Inflammatory macrophage treated with lipopolysaccharide for 4 hours (primary cell): ENCODE measurements around the gene ZC3H18.

Source experiments
- DNase-seq: peaks from one replicate; pipeline ENCODE4 v3.0.0-alpha.2; 2020

Gene ZC3H18

DNA sequence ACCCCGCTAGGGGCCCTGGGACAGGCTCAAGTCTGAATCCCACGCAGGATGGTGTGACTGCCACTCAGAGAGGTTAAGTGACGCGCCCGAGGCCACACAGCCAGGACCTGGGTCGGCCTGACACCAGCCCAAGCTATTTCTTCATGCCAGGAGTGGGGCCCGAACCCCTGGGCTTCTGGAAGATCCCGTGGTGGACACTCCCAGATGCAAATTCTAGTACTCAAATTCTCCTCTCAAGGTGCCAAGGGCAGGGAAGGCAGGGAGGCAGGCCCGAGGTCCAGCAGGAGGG lies 73.4 kb downstream of the ZC3H18 start:
- DNase-seq, result no peak

DNA sequence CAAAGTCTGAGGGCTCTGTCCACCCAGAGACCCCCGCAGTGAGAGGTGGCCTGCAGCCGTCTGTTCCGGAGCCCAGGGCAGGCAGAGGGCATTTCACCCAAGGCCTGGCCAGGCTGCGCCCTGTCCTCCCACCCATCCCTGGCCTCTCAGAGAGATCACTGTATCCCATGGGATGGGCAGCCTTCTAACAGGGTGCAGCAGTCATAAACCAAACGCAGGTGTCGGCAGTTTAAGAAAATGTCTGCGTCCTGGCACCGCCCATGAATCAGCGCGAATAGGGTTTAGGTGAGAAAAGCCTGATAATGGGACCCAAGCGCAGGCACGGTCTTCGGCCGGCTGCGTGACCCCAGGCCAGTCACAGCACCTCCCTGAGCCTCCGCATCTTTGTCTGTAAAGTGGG lies 75.3 kb downstream of the ZC3H18 start:
- no peak for DNase-seq

DNA sequence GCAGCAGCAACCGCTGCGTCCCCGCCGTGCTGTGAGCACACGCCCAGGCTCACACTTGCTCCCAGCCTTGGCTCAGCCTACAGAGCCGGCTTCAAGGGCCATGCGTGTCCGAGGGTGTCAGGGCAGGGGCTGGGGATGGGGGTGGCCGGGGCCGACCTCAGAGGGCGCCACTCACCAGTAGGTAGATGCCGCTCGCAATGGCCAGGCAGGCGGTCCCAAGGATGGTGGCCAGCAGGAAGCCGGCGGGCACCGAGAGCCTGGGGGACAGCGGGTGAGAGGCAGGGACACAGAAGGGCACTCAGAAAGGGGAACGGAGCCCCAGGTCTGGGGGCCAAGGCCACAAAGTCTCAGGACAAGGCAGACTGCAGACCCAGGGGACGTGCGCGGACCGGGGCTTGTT lies 75.7 kb downstream of the ZC3H18 start:
- DNase-seq, result no peak

DNA sequence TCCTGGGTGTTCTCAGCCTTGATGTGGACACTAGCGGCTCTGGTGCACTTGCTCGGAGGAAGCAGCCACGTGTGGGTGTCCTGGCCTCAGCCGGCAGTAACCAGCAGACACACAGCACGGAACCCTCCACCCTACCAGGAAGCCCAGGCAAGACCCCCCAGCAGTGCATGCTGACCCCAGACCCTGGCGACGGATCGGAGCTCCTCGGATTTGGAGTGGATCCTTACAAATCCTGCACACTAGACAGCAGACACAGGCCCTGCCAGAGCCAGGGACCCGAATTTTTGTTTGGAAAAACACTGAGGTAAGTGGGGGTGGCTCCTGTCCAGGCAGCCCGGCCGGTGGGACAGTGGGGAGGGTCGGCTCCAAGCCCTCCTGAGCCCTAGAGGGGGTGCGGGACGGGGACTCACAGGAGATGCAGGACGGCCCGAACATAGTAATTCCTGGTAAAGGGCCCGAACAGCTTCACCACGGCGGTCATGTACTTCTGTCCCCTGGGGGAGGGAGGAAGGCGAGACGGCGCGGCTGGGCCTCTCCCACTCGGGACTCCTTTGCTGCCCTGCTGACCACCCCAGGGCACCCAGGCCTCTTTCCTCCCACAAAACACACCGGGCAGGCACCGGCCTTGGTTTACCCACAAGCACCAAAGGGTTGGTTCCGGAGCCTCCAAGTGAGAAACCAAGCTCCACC lies 76.3 kb downstream of the ZC3H18 start:
- DNase-seq, result no peak

DNA sequence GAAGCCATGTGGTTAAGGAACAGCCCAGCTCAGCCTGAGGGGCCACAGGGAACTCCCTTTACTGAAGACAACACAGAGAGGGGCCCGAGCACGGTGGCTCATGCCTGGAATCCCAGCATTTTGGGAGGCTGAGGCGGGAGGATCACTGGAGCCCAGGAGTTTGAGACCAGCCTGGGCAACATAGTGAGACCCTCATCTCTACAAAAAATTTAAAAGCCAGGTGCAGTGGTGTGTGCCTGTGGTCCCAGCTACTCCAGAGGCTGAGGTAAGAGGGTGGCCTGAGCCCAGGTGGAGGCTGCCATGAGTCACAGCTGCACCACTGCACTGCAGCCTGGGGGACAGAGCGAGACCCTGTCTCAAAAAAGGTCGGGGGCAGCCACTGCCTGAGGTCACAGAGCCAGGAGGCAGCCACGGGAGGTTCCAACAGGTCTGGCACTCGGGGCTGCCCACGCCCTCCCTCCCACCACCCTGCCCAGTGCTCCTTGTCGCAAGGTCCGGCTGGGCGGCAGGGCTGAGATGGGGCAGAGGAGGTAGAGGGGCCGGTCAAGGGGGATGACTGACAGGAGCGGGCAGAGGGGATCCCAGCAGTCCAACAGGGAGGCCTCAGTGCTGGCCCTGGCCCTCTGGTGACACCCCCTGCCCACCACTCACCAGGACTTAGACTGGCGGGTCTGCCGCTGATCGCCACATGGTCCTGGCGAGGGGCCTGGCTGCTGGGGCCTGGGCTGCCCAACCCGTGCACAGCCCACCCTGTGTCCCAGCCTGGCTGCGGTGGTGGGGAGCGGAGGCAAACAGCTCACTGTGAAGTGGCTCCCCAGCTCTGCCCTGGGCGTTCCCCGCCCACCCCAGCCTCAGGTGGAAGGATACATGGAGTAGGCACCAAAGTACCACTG lies 77.2 kb downstream of the ZC3H18 start:
- no peak for DNase-seq

DNA sequence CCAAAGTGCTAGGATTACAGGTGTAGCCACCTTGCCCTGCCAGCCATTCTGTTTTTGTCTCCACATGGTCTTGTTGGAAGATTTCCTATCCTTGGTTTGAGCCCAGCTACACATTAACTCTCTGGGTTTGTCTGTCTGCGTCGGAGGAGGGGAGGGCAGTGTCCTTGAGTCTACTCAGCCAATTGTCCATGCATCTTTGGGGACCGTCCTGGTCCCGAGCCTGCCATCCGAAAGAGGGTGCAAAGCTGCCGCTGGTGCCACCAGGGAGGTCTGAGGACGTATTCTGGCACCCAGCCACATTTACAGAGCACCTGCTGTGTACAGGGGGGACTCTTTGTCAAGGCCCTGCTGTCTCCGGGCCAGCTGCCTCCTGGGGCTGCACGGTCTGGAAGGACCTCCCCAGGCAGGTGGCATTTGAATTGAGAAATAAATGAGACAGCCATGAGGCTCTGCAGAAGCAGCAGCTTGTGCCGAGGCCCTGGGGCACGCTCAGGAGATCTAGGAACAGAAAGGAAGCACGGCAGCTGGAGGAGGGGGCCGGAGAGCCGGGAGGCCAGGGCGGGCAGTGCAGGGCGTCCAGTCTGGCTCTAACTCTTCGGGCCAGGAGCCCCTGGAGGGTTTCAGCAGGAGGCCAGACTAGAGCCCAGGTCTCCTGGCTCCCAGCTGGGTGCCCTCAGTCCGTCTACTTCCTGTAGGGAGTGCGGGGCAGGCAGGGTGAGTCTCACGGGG lies 79.2 kb downstream of the ZC3H18 start:
- DNase-seq, result no peak

DNA sequence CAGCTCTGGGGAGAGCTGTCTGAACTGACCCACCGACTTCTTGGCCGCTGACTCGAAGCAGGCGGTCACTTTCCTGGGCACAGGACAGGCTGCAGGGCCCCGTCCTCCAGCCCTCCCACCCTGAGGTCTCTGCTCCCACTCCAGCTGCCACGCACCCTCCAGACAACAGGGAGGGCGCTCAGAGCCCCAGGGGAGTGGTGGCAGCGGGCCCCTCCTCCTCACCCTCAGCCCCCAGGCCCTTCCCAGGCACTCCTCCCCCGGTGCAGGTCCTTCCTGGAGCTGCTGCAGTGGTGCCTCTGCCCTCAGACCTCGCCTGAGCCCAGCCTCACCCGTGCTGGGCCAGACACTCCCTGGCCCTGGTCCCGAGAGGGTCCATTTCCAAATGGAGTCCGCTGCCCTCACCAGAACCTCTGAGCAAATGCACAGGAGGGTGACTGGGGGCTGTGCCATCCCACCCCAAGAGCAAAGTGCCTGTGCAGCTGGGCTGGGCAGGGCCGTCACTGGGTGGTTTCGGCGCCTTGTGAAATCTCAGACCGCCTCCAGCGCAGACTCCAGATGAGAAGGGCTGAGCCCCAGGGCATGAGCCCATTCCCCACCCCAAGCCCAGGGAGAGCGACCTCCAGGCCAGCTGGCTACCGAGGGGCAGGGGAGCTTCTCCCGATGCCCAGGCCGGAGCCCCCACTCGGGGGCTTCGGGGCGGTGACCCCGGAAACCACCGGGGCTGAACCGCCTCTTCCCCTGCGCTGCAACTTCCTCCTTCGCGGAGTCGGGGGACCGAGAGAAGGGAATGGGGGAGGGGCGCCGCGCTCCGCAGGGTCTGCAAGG lies 79.9 kb downstream of the ZC3H18 start:
- DNase-seq, result peak; percentile 69

DNA sequence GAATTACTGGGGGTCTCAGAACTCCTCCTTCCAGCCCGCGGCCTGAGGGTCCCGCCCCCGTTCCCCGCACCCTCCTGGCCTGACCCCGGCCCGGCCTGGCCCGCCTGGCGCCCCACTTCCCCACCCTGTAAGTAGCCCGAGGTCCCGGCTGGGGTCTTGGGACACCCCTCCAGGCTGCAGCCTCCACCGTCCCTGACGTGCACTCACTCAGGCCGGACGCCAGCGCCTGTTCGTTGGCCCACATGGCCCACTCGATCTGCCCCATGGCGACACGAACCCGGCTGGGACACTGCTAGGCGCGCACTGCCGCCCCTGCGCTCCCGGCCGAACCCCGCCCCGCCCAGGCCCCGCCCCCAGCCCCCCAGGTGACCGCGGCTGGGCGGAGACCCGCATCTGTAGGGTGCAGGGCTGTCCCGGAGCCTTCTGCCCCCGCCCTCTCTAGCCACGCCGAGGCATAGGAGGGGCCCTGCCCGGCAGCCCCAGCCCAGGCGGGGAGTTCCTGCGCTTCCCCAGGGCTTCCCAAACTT lies 80.6 kb downstream of the ZC3H18 start, which contains the start of gene CYBA:
TSS of gene CYBA (minus strand) at position 305 of the 527 bp plus-strand sequence. CDS start at position 265, 40 bp downstream.
- DNase-seq, result peak; percentile 92

DNA sequence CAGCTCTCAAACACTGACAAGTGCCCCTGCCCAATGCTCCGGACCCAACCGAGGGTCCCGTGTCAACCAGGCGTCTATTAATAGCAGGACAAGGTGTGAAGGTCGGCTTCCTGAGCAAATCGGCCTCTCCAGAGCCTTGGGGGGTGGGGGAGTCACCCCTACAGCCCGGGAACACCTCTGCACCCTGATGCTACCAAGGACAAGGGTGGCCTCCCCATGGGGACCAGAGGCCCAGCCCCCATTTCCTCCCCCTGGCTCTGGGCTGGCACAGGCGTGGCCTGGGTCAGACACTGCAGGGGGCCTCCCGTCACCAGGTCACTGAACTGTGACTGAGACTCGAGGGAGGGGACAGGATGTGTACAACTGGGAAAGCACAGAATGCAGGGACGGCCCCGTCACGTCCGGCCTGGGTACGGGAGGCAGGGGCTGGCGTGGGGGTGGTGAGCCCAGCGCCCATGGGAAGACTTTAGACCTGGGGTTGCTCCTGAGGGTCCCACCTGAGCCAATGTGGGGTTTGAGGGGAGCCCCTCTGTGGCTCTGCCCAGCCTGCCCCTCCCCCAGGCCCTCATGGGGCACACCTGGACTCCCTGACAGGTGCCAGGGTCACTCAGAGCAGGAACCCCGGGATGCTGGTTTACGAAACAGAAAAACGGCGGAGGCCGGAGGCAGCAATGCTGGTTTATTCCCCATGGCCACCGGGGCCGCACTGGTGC lies 81.2 kb downstream of the ZC3H18 start:
- DNase-seq, result peak; percentile 95

DNA sequence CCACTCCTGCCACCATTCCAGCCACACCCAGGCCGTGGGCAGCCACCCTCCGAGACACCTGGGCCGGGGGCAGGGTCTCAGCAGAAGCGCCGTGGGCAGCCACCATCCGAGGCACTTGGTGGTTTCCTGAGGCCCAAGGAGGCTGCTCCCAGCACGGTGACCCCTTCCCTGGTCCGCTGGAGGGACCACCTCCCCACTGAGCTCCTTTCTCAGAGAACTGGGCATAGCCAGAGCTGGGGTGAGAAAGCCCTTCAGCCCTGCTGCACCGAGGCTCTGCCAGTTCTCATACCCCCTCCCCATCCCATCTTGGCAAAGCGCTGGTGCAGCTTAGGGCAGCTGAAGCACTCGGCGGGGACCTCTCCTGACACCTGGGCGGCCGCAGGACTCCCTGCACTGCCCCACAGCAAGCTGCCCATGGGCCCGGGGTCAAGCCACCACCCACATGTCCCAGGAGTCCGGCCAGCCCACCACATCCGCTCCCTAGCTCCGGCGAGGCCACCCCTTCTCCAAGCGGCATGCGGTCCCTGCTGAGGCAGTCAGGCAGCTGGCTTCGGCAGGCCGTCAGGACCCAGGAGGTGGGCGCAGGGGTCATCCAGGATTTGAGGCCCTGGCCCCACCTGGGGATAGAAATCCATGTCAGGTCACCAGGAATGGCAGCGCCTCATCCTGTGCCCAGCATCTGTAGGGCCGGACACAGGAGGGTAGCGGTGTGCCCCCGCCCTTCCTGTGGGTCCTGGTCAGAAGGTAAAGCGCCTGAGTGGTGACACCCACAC lies 82.0 kb downstream of the ZC3H18 start:
- no peak for DNase-seq

DNA sequence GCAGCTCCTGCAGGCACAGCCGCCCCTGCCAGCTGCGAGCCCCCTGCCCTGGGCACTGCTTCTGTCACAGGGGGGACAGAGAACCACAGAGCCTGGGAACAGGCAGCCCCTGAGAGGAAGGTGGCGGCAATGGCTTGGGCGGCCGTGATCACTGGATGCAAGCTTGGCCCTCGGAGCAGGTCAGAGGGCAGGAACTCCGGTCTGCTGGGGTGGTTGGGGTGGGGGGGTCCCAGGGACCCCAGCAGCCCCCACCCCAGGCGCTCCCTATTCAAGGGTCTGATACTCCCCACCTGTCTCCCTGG lies 82.5 kb downstream of the ZC3H18 start:
- DNase-seq, result no peak

DNA sequence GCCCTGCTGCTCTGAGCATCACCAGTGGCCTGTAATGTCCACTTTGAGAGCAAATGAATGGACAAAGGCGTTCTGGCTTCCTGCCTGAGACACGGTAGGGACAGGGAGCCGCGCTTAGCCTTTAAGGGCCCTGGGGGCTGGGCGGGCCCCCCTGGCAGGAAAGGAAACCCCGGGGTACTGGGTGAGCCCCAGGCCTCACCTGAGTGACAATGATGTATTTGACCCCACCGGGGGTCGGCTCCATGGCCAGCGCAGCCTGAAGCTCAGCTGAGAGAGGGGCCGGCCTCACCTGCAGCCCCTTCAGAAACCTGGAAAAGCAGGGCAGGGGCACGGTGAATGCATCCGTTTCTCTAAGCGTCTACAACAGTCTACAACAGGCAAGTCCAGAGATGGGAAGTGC lies 82.9 kb downstream of the ZC3H18 start:
- DNase-seq, result no peak

DNA sequence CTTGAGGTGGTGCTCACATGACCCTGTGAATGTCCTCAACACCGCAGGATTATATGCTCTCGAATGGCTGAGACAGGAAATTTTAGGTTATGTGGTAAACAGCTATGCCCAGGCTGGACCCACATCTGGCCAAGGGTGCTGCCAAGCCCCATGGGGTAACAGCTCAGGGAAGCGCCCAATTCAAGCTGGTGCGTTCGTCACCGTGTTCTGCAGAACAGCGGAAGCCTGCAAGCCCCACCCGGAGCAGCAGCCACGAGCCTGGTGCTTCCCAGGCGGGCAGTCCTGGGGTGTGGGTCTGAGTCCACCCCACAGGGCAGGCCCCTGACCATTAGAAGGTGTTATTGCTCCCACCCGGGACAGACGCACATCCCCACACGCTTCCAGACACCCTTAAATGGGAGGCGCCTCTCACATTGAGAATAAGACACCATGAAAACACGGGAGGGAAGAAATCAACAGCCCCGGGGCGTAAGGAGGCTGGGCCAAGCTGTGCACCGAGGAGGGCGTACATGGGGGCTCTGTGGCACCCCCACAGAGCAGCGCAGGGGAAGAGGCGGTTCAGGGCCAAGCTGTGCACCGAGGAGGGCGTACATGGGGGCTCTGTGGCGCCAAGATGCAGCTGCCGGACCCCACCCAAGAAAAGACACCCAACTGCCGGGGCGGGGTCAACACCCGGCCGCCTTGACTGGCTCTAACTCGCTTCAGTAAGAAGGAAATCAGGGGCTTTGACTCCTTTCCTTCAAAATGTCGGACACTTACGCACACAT lies 83.6 kb downstream of the ZC3H18 start:
- no peak for DNase-seq

DNA sequence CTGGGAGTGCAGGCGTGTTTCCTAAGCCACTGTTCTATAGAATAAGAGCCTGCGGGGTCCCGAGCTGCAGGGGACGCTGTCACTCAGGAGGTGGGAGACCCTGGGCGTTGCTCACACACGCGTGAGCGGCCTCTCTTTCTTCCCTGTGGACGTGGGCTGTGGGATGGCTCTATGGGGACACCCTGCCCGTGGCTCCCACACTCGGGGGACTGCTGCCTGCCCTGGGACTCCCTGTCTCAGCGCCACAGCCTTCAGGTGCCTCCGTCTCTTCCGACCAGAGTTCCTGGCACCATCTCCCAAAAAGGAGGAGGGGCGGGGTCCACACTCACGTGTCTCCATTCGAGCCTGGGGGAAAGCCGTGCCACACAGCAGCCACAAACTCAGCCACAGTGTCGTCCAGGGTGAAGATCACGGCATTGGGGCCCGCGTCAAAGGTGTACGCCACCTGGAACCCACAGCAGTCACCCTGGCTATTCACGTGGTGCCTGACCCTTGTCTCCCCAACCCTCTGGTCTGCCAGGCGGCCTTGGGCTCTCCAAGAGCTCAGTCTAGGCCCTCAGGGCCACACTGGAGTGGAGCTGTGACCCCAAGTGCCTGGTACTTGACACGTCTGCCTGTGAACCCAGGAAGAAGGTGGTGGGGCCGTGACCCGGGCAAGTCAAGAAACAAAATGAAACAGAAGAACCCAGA lies 84.3 kb downstream of the ZC3H18 start:
- DNase-seq, result no peak

DNA sequence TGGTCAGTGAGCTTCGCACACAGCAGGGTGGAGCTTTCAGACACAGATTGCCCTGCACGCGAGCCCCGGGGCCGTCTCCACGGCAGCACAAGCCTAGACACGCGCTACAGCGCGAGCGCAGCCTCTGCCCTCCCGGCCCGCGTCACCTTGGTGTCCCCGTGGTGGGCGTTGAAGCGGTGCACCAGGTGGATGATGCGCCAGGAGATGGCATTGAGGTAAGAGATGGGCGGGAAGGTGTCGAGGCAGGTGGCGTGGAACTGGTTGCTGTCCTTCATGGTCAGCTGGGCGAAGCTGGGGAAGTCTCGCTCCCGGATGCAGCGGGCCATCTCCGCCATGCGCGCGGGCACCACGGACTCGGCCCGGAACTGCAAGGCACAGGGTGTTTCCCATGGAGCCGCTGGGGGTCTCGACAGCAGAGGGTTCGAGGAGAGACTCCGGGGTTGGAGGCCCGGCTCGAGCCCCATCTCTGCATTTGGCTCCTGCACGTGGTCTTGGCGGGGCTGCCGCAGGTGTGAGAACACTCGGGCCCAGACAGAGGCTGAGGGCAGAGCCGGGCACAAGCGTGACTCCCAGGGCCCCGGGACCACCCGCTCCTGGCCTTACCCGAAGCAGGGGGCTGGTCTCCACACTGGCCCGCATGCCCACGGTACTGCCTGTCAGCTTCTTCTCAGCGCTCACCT lies 85.0 kb downstream of the ZC3H18 start:
- DNase-seq, result no peak

DNA sequence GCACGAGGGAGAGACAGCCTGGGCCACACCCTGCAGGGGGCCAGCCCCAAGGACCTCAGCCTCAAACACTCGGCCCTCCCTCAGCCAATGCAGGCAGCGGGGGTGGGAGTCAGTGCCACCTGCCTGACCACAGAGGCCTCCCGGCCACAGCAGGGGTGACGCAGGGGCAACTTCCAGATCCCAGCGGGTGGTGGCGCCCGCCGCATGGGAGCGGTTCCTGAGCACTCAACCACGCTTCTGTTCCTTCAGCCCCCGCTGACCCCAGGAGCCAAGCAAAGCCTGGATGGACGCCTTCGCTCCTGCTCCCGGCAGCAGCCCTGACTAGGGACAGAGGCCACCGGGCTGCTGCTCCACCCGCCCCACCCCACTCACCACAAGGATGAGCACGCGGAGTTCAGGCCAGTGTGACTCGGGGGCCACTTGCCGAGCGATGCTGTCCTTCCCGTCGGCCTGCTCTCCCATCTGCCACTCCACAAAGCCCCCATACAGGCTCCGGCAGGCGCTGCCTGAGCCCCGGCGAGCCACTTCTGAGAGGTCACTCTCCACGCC lies 85.6 kb downstream of the ZC3H18 start:
- DNase-seq, result no peak

DNA sequence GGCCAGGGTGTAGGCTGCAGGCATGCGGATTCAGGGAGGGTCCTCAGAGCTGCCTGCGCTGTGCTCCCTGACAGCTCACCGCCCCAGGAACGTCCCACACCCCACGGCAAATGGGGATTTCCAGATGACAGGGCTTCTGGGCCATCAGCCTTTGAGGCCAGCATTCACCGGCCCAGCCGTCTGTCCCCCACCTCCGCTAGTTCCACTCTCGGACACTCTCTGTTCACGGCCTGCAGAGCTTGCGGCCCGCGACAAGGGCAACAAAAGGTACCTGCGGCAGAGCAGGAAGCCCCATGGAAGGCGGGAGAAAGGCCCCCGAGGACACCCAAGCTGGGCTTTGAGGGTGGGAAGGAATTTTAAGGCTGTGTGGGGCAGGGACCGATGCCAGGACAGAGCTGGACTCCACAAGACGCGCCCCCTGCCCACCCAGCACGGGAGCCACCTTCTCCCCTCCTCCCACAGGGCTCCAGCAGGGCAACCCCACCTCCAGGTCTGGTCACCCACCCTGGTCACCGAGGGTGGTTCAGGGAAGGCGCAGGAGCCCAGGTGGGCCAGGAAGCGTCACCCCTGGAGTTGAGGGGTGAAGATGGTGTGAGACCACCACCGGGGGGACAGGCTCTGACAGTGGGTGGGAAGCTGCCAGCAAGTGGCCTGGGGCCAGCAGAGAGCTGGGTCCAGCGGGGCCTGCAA lies 86.2 kb downstream of the ZC3H18 start:
- DNase-seq, result no peak

DNA sequence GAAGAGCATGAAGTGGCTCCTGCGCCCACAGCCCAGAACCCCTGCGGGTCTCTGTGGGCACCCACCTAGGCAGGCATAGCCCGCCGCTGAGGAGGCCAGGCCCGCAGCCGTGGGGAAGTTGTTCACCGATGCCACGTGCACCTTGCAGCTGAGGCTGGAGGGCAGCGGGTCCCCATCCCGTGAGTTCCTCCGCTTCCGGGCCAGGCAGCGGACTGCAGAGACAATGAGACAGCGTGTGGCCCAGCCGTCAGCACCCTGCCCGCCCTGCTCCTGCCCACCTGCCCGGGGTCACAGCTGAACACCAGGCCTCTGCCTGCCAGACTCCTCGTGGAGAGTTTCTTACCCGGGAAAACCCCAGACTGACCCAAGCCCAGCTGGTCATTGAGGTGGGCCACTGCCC lies 87.2 kb downstream of the ZC3H18 start:
- DNase-seq, result no peak
